ENCODE results near the gene GAS6.

Gene GAS6

DNA sequence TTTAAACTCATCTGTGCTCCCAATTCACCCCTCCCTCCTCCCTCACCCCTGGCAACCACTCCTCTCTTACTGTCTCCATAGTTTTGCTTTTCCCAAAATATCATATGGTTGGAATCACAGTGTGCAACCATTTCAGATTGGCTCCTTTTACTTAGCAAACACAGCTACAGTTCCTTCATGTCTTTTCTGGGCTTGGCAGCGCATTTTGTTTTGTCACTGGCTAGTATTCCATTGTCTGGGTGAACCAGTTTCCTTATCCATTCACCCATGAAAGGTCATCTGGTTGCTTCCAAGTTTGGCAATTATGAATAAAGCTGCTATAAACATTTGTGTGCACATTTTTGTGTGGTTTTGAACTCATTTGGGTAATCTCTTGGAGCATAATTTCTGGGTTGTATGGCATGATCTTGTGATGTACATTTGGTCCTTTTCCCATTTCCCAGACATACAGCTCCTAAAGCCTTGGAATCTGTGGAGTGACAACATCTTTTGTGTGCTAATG, 23.9 kb upstream of the GAS6 start:
- no peak for DNase-seq (ENCODE audit: low spot score)

DNA sequence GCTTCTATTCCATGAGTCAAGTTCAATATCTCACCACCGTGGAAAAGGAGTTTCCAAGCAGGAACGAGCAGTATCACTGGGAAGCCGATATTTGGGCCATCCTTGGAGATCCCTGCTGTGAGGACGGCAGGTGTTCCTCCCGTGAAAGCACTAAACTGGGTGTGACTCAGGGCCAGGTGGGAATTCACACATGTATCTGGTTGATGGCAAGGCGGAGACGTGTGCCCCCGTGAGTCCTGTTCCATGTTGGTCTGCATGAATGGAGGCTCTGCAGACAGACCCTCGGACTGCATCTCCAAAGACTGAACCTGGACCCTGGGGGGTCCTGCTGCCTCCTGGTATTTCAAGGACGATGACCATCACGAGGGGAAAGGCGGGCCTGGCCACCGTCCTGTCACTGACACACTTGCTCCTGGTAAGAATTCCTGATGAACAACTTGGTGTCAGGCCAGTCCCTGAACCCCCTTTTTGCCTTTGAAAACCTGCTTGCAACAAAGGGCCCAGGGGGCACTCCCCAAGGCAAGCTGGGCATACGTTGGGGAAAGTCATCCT, 22.8 kb upstream of the GAS6 start:
- DNase-seq (ENCODE audit: low spot score), result no peak

DNA sequence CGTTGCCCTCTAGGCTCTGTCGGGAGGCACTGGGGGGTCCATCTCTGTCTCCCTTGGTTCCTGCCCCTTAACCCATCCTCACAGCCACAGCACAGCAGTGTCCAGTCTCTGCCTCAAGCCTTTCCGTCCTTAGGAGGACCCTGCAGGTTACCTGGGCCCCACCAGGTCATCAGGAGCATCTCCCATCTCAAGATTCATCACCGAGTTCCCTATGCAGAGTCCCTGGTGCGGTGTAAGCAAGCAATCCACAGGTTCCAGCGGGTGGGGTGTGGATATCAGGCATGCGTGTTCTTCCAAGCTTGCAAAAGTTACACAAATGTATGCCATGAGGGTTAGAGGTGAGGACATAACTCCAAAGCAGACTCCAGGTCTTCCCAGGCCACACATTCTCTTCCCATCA, 20.9 kb upstream of the GAS6 start:
- no peak for DNase-seq (ENCODE audit: low spot score)

DNA sequence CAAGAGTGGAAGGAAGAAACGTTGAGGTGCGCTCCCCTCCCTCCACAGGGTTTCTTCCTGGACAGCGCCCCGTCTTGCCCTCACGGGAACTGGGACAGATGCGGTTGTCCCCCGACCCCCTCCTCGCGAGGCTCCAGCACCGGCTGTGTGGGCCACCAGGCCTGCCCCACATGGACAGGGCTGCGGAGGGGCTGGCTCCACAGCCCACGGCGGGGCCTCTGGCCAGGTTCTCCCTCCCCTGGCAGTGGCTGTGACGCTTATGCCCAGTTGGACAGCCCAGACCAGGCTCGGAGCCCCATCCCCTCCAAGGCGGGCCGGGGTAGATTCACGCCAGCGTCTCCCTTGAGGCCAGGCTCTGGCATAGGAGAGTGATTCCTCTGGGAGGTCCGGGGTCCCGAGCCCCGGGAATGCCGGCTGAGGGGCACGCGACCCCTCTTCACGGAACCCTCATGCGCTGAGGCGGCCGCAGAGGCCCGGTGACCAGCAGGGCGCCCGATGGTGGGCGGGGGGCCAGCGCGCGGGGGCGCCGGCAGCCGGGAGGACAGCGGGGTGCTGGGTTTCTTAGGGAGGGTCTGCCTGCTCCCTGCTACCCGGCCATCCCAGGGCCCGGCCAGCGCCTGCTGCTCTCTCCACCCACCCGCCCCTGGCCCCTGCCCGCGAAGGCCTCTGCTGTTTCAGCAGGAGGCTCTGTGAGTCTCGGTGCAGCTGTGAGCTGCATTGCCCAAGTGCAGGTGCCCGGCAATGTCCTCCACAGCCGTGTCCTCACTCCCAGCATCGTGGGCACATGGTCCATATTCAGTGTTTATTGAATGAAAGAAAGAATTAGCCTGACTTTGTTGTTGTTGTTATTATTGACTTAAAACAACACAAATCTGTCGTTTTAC, 20.3 kb upstream of the GAS6 start:
- no peak for DNase-seq (ENCODE audit: low spot score)

DNA sequence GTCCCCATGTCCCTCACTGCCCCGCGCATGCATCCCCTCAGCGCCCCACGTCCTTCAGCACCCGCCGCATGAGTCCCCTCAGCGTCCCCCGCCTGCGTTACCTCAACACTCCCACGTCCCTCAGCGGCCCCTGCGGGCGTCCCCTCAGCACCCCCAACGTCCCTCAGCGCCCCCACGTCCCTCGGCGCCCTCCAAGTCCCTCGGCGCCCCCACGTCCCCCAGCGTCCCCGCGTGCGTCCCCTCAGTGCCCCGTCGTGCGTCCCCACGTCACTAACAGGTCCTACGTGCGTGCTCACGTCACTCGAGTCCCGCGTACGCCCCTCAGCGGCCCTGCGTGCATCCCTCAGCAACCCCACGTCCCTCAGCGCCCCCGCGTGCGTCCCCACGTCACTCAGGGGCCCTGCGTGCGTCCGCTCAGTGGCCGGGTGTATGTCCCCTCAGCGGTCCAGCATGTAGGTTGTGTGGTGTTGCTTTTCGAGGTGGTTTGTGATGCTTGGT, 19.5 kb upstream of the GAS6 start:
- DNase-seq (ENCODE audit: low spot score), result no peak

DNA sequence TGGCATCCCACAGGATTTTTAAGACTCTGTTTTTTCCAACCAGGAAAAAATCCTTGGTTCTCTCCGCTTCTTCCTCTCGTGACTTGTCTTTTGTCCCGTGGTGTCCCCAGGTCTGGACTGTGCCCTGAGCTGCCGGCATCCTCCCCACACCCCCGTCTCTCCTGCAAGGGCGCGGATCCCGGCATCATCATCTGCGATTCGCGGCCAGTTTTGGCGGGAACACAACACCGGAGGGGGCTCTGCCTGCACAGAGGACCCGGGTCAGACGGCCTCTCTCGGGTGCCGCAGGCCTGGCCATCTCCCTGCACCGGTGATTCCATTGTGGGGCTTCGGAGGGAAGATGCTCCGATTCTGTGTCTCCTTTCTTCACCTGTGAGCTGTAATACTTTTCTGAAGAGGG, 18.8 kb upstream of the GAS6 start:
- no peak for DNase-seq (ENCODE audit: low spot score)

DNA sequence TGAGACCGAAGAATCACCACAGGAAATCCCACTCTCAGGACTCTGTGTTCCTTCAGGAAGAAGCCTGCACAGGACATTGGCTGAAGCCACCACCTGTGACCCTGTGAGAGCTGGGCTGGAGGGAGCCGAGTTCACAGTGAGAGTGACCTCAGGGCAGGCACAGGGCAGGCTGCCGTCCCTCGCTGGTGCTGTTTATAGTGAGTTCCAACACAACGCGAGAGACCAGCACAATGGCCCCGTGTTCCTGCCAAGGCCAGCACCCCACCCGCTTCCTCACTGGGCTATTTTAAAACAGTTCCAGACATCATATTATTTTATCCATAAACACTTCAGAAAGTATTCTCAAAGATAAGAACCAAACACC, 18.4 kb upstream of the GAS6 start:
- no peak for DNase-seq (ENCODE audit: low spot score)

DNA sequence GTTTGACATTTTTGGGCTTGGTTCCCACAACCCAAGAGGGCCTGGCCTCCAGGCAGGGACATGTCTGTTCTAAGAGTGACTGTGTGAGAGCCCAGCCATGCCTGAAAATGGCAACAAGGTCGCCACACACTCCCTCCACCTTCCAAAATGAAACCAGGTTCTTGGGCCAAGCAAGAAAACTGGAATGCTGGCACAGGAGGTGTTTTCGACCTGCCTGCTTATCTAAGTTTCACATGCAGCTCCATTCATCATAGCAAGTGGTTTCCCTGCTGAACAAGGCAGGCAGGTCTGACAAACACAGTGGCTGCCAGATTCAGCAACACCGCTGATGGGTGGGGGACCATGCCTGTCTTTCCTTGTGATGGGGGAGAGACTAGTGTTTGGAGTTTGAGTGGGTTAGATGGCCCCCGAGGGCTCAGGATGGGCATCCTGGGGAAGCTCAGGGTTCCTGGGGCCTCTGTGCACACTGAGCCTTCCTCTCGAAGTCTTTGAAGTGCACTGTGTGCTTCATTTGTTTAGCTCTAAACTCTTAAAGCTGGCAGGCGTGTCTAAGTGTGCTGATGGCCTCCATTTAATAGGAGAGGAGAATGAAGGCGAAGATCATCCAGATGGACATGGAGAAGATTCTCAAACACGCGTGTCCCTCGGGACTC, 17.9 kb upstream of the GAS6 start:
- no peak for DNase-seq (ENCODE audit: low spot score)

DNA sequence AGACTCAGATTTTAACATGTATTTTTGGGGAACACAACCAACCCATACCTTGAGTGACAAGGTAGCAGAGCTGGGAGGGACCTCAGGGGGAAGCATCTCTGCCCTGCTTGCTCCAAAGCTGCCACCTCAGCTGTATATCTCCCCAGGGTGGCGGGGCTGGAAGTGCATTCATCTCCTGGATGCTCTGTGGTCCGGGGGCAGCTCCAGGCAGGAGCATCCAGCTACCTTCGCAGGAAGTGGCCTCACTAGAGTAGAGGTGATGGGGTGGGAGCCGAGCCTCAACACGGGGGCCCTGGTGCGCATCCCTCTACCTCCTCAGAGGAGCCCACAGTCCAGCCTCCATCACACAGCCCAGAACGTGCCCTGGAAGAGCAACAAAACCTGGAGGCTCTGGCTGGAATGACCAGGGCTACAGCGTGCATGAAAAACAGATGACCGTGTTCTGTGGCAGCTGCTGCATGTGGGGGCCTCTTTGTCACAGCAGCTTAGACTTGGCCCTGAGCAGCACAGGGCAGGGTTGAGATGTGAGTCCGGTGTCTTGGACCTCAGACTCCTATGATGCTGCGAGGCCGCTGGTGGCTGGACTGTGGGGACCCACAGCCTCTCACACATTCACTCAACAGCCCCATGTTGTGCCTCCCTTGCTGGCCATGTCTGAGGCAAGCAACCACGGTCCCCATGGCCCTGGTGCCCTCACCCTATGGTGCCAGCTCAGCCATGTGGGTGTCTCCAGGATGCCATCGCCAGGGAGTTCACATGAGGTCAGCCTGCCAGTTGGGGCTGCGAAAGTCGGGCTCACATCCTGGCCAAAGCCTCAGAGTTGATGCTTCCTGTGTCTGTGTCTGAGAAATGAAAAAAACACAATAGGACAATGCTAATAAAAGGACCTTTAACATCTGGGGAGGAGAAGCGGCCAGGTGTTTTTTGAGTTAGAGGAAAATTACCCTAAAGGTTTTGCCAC, 17.1 kb upstream of the GAS6 start:
- DNase-seq (ENCODE audit: low spot score), result no peak

DNA sequence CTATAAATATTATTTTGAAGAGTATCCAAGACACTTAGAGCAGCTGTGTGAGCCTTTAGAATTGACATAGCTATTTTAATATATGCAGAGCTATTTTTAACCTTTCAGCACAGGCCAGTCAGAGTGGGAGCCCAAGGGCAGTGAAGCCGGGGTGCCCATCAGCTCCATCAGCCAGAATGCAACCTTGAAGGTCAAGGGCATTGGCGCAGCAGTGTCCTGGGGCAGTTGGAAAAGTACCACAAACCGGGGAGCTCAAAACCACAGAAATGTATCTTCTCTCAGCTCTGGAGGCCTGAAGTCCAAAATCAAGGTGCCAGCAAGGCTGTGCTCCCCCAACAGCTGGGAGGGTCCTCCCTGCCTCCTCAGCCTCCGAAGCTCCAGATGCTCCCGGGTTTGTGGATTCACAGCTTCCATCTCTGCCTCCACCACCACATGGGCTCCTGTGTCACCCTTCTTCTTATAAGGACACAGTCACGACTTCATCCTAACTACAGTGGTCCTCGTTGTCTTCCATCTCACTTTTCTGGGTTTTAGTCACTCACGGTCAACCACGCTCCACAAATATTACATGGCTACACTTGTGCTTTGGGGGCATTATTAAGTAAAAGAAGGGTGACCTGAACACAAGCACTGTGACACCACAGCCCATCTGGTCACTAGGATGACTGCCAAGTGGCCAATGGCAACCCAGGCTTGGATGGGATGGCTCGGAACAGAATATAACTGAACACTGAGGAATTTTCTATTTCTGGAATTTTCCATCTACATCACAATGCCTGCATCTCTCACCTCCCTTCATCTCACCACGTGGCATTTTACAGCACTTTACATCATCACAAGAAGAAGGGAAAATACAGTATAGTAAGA, 15.9 kb upstream of the GAS6 start:
- DNase-seq (ENCODE audit: low spot score), result no peak

DNA sequence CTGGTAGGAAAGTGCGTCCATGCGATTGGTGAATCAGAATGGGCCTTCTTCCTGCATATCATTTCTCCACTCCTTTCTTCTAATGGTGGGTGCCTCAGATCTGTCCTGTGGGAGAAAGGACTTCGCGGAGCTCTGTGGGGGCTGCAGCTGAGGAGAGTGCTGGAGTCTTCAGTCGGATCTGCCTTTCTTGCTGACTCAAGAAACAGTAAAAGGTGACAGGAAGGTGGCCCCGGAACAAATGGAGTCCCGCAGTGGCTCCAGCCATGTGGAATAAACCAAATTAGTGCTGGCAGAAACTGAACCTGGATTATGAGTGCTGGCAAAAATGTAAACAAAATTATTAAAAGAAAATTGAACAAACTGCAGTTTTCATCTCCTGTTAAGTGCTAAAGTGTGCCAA, 15.1 kb upstream of the GAS6 start:
- no peak for DNase-seq (ENCODE audit: low spot score)

DNA sequence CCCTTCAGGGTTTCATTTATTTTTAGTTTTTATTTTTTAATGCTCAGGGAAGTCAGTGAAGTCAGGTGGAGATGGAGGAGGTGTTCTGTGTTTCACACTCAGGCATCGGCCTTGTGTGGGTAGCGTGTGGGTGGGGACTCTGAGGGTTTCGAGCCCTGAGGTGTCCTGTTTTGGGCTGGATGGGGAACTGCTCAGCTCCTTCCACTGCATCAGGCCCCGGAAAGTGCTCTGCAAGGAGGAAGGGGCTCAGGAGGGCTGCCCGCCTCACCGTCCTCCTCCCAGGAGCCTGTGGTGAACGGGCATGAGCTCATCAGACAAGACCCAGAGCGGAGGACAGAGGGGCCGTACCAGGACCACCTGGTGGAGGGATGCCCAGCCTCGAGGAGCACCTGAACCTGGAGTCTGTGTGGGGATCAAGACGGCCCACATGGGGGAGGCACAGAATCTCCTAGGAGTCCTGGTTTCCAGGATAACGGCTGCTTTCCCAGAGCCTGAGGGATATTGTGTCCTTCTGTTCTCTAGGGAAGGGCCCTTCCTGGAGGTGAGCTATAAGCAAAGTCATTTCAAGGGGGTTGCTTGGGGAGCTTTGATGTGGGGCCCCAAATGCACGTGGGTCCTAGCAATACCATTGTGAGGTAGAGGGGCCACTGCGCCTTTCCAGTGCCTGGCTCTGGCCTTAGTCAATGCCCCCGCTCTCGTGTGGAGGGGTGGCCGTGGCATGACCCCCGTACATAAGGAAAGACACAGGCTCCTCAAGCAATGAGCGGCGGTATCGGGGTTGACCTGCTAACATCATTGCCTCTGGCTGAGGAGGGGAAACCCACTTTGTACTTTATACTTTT, 13.5 kb upstream of the GAS6 start:
- no peak for DNase-seq (ENCODE audit: low spot score)

DNA sequence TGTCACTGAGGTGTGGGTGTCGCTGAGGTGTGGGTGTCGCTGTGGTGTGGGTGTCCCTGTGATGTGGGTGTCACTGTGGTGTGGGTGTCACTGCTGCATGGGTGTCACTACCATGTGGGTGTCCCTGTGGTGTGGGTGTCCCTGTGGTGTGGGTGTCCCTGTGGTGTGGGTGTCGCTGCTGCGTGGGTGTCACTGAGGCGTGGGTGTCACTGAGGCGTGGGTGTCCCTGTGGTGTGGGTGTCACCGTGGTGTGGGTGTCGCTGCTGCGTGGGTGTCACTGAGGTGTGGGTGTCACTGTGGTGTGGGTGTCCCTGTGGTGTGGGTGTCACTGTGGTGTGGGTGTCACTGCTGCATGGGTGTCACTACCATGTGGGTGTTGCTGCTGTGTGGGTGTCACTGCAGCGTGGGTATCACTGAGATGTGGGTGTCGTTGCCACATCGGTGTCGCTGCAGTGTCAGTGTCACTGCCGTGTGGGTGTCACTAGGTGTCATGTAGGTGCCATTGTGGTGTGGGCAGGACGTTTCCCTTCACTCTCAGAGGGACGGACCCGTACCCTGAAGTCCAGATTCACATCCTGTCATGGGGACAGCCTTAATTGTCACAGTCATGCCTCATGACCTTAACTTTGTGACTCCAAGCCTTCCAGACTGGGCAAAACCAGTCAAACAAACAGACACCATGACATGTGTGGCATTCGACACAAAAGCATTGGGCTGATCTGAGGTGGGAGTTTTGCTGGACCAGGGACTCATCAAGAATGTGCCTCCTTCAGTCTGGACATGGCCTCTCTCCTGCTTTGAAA, 12.7 kb upstream of the GAS6 start:
- no peak for DNase-seq (ENCODE audit: low spot score)

DNA sequence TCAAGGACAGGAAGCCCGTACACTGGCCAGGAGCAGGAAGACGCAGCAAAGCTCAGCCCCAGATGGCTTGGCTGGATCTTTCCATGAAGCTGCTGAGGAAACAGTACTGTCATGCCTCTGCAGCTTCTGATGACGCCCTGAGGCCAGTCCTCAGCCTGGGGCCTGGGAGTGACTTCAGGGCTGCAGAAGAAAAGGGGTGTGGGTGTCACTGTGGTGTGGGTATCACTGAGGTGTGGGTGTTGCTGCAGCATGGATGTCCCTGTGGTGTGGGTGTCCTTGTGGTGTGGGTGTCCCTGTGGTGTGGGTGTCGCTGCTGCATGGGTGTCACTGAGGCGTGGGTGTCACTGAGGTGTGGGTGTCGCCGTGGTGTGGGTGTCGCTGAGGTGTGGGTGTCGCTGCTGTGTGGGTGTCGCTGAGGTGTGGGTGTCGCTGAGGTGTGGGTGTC, 12.0 kb upstream of the GAS6 start:
- DNase-seq (ENCODE audit: low spot score), result no peak

DNA sequence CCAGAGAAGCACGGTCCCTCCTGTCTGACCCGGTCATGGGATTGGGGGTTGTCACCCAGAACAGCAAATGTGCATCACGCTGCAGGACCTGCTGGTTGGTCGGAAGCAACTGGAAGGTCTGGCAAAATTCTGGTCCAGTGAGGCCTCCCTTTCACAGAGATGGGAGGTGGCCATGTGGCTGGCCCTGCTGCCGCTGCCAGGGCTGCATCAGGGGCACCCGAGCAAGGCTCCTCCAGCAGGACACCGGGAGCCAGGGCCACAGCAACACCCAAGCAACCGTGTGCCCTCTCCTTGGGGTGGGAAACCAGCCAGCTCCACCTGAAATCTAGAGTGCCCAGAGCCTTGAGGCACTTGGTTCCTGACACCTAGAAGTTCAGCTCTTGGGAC, 11.5 kb upstream of the GAS6 start:
- DNase-seq (ENCODE audit: low spot score), result no peak

DNA sequence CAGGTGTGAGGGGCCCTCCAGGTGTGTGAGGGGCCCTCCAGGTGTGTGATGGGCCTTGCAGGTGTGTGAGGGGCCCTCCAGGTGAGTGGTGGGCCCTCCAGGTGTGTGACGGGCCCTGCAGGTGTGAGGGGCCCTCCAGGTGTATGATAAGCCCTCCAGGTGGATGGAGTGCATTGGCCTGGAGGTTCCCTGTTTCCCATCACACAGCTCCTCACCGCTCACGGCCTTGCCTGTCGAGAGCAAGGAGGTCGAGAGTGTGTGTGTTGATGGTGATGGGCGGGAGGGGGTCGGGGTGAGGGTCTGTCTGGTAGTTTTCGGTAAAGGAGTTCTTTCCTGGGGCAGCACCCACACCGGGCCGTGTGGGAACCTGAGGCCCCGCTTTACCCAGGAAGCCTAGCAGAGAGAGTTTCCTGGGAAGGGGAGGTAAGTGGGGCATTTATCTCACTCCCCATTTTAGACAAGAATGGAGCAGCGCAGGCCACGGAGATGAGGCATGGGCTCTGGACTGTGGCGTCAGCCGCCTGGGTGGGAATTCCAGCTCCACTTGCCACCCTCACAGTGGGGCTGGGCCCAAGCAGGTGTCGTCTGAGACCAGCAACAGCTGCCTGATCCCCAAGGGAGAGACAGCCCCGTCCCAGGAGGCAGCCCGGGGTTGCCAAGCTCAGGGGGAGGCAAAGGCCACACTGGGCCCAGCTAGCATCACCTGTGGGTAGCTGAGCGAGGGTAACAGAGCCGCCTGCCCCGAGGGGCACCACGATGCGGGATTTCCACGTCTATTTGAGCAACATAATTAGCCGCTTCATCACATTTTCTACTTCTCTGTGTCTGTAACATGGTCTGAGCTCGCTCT, 10.9 kb upstream of the GAS6 start:
- no peak for DNase-seq (ENCODE audit: low spot score)

DNA sequence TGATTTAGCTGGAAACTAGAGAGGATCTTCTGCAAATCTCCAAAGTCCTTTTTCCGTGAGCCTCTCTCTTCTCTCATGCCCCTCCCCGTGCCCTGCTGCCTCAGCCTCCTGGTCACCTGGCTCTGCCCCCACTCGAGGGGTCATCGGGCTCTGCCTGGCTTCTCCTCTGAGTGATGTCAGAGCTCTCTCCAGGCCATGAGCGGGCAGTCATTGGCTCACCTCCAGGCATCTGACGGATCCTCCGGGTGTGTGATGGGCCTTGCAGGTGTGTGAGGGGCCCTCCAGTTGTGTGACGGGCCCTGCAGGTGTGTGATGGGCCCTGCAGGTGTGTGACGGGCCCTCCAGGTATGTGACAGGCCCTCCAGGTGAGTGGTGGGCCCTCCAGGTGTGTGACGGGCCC, 10.3 kb upstream of the GAS6 start:
- DNase-seq (ENCODE audit: low spot score), result no peak

DNA sequence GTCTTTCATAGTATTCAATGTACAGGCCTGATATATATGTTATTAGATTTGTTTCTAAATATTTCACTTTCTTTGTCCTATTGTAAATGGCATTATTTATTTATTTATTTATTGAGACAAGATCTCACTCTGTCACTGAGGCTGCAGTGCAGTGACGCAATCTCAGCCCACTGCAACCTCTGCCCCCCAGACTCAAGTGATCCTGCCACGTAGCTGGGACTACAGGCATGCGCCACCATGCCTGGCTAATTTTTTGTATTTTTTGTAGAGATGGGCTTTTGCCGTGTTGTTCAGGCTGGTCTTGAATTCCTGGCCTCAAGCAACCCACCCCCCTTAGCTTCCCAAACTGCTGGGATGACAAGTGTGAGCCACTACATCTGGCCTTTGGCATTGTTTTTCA, 5.4 kb upstream of the GAS6 start:
- no peak for DNase-seq (ENCODE audit: low spot score)
